H1 (cell line): ENCODE measurements around the gene DNAH12.

Experiments used
- CREB1 ChIP-seq: IDR thresholded peaks from 2 replicates; pipeline ENCODE4 v1.6.1; 2012; ENCODE audit warnings: inconsistent platforms
- EGR1 ChIP-seq: IDR thresholded peaks from 2 replicates; pipeline ENCODE4 v1.6.1; 2011; ENCODE audit warnings: low read depth, low read length, borderline replicate concordance
- EZH2 ChIP-seq: fragments of 200-600 bp; sonication (generic); IDR thresholded peaks from 2 replicates; pipeline ENCODE4 v1.7.1; 2012; ENCODE audit warnings: low read depth, mild to moderate bottlenecking, moderate library complexity, low read length, inconsistent platforms; ENCODE audit not compliant: severe bottlenecking
- RFX5 ChIP-seq: IDR thresholded peaks from 2 replicates; pipeline ENCODE4 v1.6.1; 2011; ENCODE audit warnings: low read depth, low read length, improper control_type of control experiment, borderline replicate concordance
- TF ChIP-seq, protein P1 (sequence below), 3 experiments: IDR thresholded peaks; 1 replicate in 2 of 3; 2 replicates in 1 of 3; pipeline versions ENCODE4 v1.5.1 to v1.6.1; 2011; ENCODE audit warnings: low read length in 3 of 3, mild to moderate bottlenecking in 3 of 3, inconsistent platforms in 2 of 3, low read depth in 1 of 3, moderate library complexity in 1 of 3; ENCODE audit not compliant: insufficient read depth in 1 of 3; ENCODE audit errors: control extremely low read depth in 1 of 3

DNA sequence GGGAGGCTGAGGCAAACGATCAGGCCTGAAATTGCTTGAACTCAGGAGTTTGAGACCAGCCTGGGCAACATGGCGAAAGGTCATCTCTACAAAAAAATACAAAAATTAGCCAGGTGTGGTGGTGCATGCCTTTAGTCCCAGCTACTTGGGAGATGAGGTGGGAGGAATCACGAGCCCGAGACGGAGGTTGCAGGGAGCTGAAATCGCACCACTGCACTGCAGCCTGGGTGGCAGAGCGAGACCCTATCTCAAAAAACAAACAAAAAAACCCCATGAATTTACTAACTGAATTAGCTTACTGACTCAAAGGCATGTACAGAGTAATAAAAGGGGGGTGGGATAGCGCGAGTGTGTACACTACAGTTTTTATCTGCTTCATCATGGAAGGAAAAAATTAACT lies 33.7 kb upstream of the DNAH12 start:
- TF ChIP-seq EZH2 (no peak), CREB1 (no peak), EGR1 (no peak), RFX5 (no peak)
- TF ChIP-seq, protein P1, sequence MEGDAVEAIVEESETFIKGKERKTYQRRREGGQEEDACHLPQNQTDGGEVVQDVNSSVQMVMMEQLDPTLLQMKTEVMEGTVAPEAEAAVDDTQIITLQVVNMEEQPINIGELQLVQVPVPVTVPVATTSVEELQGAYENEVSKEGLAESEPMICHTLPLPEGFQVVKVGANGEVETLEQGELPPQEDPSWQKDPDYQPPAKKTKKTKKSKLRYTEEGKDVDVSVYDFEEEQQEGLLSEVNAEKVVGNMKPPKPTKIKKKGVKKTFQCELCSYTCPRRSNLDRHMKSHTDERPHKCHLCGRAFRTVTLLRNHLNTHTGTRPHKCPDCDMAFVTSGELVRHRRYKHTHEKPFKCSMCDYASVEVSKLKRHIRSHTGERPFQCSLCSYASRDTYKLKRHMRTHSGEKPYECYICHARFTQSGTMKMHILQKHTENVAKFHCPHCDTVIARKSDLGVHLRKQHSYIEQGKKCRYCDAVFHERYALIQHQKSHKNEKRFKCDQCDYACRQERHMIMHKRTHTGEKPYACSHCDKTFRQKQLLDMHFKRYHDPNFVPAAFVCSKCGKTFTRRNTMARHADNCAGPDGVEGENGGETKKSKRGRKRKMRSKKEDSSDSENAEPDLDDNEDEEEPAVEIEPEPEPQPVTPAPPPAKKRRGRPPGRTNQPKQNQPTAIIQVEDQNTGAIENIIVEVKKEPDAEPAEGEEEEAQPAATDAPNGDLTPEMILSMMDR (IDR thresholded peaks at IDR 0.05; ENCODE audit: control extremely low read depth in 1 of 3, insufficient read depth in 1 of 3, low read depth in 1 of 3, low read length in 3 of 3) = no peak
